GM23338 (cell line): ENCODE results near the gene OXNAD1. TPM values are rescaled to one million over a fixed set of nuclear protein-coding genes. Genes with fewer than 3 reads are reported as not detected.

Source experiments
- ATAC-seq: fragments of 200-7000 bp; cut with Tn5 transposase; 3 replicates; pipeline ENCODE4 v1.9.1; 2020
- DNase-seq: peaks from one replicate; pipeline ENCODE4 v3.0.0-alpha.2; 2015; ENCODE audit warnings: low spot score
- H2AFZ ChIP-seq: fragments of 200-600 bp; sonication (generic); 2 replicates; pipeline ENCODE4 v1.8.0; 2016; ENCODE audit warnings: antibody characterized with exemption, mild to moderate bottlenecking, moderate library complexity
- H3F3A ChIP-seq: fragments of 200-600 bp; sonication (generic); replicated peaks from 2 replicates; pipeline ENCODE4 v1.8.0; 2017; ENCODE audit warnings: antibody characterized with exemption, mixed run types, low read depth
- H3K27ac ChIP-seq: fragments of 200-600 bp; sonication (generic); 2 replicates; pipeline ENCODE4 v1.6.1; 2016; ENCODE audit warnings: low read depth
- H3K27me3 ChIP-seq: fragments of 200-600 bp; sonication (generic); 2 replicates; pipeline ENCODE4 v1.8.0; 2016; ENCODE audit warnings: mild to moderate bottlenecking, mixed run types, moderate library complexity; ENCODE audit not compliant: insufficient read depth
- H3K36me3 ChIP-seq: fragments of 200-600 bp; sonication (generic); 2 replicates; pipeline ENCODE4 v1.8.0; 2016; ENCODE audit warnings: mild to moderate bottlenecking; ENCODE audit not compliant: insufficient read depth
- H3K4me1 ChIP-seq: fragments of 200-600 bp; sonication (generic); 2 replicates; pipeline ENCODE4 v1.8.0; 2016; ENCODE audit warnings: mild to moderate bottlenecking, moderate library complexity; ENCODE audit not compliant: insufficient read depth
- H3K4me2 ChIP-seq: fragments of 200-600 bp; sonication (generic); 2 replicates; pipeline ENCODE4 v1.7.1; 2017; ENCODE audit warnings: mixed run types
- H3K4me3 ChIP-seq: fragments of 200-600 bp; sonication (generic); 2 replicates; pipeline ENCODE4 v1.6.1; 2016; ENCODE audit warnings: mixed run types
- H3K79me2 ChIP-seq: fragments of 200-600 bp; sonication (generic); replicated peaks from 2 replicates; pipeline ENCODE4 v1.8.0; 2017; ENCODE audit warnings: mild to moderate bottlenecking; ENCODE audit not compliant: insufficient read depth
- H3K9me2 ChIP-seq: fragments of 200-600 bp; sonication (generic); 2 replicates; pipeline ENCODE4 v1.8.0; 2017; ENCODE audit not compliant: insufficient read depth
- H4K20me1 ChIP-seq: fragments of 200-600 bp; sonication (generic); replicated peaks from 2 replicates; pipeline ENCODE4 v1.8.0; 2017; ENCODE audit warnings: mild to moderate bottlenecking; ENCODE audit not compliant: insufficient read depth
- H3K27ac Mint-ChIP-seq: 2 replicates; pipeline ENCODE4 v1.8.0; 2020; ENCODE audit warnings: inconsistent platforms, mild to moderate bottlenecking, moderate library complexity, mixed read lengths
- H3K27me3 Mint-ChIP-seq: 3 replicates; pipeline ENCODE4 v1.8.0; 2022; ENCODE audit warnings: low read depth, mild to moderate bottlenecking, moderate library complexity, mixed read lengths, inconsistent platforms; ENCODE audit not compliant: insufficient read depth, poor library complexity
- H3K36me3 Mint-ChIP-seq: 3 replicates; pipeline ENCODE4 v1.8.0; 2021; ENCODE audit warnings: low read depth, mild to moderate bottlenecking, inconsistent platforms, moderate library complexity, mixed read lengths
- H3K4me1 Mint-ChIP-seq: 3 replicates; pipeline ENCODE4 v1.8.0; 2020; ENCODE audit warnings: mild to moderate bottlenecking, inconsistent platforms, mixed read lengths
- H3K4me3 Mint-ChIP-seq: 3 replicates; pipeline ENCODE4 v1.8.0; 2021; ENCODE audit warnings: moderate library complexity, mild to moderate bottlenecking, inconsistent platforms, mixed read lengths
- H3K9me3 Mint-ChIP-seq: 3 replicates; pipeline ENCODE4 v1.8.0; 2020; ENCODE audit warnings: moderate library complexity, mild to moderate bottlenecking, inconsistent platforms, mixed read lengths
- CREB1 ChIP-seq: fragments of 250-450 bp; sonication (Bioruptor Pico); IDR thresholded peaks from 2 replicates; pipeline ENCODE4 v1.5.0; 2020; ENCODE audit warnings: low read depth, mild to moderate bottlenecking, moderate library complexity
- CTCF ChIP-seq, 2 experiments: fragments of 200-600 bp in 1 of 2; sonication (generic) in 1 of 2; conservative IDR thresholded peaks; 2 replicates each; pipeline versions ENCODE4 v1.5.1 to v1.6.1; 2016 to 2017; ENCODE audit warnings: antibody characterized with exemption in 2 of 2, low read depth in 2 of 2, mild to moderate bottlenecking in 2 of 2, moderate library complexity in 1 of 2
- JUNB ChIP-seq: IDR thresholded peaks from one replicate; pipeline ENCODE4 v1.6.1; 2016; ENCODE audit warnings: antibody characterized with exemption; ENCODE audit not compliant: unreplicated experiment
- NANOG ChIP-seq: IDR thresholded peaks from 2 replicates; pipeline ENCODE4 v1.6.1; 2016; ENCODE audit warnings: antibody characterized with exemption, borderline replicate concordance
- POLR2AphosphoS5 ChIP-seq: IDR thresholded peaks from 2 replicates; pipeline ENCODE4 v1.6.1; 2016; ENCODE audit warnings: antibody characterized with exemption, low read depth
- REST ChIP-seq: IDR thresholded peaks from one replicate; pipeline ENCODE4 v1.6.1; 2018; ENCODE audit warnings: antibody characterized with exemption; ENCODE audit not compliant: unreplicated experiment
- STAT1 ChIP-seq: IDR thresholded peaks from one replicate; pipeline ENCODE4 v1.6.1; 2016; ENCODE audit warnings: antibody characterized with exemption; ENCODE audit not compliant: unreplicated experiment
- ZNF331 ChIP-seq: fragments of 250-450 bp; sonication (Bioruptor Pico); IDR thresholded peaks from 2 replicates; pipeline ENCODE4 v1.5.0; 2020; ENCODE audit warnings: low read depth, mild to moderate bottlenecking, moderate library complexity
- ZNF462 ChIP-seq: fragments of 250-450 bp; sonication (Bioruptor Pico); IDR thresholded peaks from 2 replicates; pipeline ENCODE4 v1.5.0; 2020; ENCODE audit warnings: mild to moderate bottlenecking, moderate library complexity
- polyA plus RNA-seq: library from polyadenylated mRNA; unstranded; fragments of >200 nt; fragmentation: Nextera tagmentation; extraction: Ambion mirVana; gene quantifications from 2 replicates; pipeline ENCODE4 v1.2.1, GENCODE V29; 2016
- total RNA-seq: library from RNA; depleted of rRNA; stranded (reverse); fragments of >200 nt; shearing (Covaris generic); gene quantifications from 2 replicates; pipeline ENCODE4 v1.2.3, GENCODE V29; 2014
- TF ChIP-seq, protein P1 (sequence below): IDR thresholded peaks from 2 replicates; pipeline ENCODE4 v1.6.1; 2016; ENCODE audit warnings: antibody characterized with exemption

Gene OXNAD1
- total and polyA plus RNA-seq, 2 experiments from 2014 or later = 22.9 to 34.2 TPM

DNA sequence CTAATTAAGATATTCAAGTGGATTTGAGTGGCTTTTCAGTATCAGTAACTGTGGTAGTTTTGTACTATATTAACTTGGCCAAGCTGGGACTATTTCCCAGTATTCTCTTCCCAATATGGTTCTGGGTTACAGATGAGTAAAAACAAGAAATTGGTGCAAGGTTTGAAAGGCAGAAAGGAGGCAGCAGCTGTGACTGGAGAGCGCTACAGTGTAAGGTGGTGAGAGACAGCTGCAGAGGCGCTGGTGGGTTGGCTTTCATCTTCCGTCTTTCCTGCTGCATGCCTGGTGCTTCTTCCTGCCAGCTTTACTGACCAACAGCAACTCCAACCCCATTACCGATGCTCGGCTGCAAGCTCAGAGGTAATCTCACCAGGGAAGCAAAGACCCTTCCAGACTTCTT is 10.1 kb upstream of the OXNAD1 start:
- H3K27me3 ChIP-seq = no peaks in the 10 kb centered on the region
- no peak for ATAC-seq
- peaks cover 6% of the 10 kb centered on the region for H3K36me3 ChIP-seq
- H2AFZ ChIP-seq = no peak overlapping the region
- H3F3A ChIP-seq = no peaks in the 10 kb centered on the region
- no peak for DNase-seq
- peaks cover 2% of the 10 kb centered on the region for H3K27me3 Mint-ChIP-seq
- H3K79me2 ChIP-seq = no peaks in the 10 kb centered on the region
- no peak overlapping the region for H3K27ac Mint-ChIP-seq
- no peaks in the 10 kb centered on the region for H3K9me2 ChIP-seq
- no peak overlapping the region for H3K4me3 Mint-ChIP-seq
- no peak overlapping the region for H3K27ac ChIP-seq
- TF ChIP-seq ZNF331 (CRISPR knock-in tag) = no peak
- TF ChIP-seq NANOG = no peak
- no peak for TF ChIP-seq POLR2AphosphoS5
- TF ChIP-seq CREB1 (CRISPR knock-in tag) = no peak
- TF ChIP-seq ZNF462 (CRISPR knock-in tag) = no peak
- no peak for TF ChIP-seq REST
- TF ChIP-seq CTCF (conservative IDR thresholded peaks at IDR 0.05; ENCODE audit: low read depth in 2 of 2) = no peak
- TF ChIP-seq, protein P1, sequence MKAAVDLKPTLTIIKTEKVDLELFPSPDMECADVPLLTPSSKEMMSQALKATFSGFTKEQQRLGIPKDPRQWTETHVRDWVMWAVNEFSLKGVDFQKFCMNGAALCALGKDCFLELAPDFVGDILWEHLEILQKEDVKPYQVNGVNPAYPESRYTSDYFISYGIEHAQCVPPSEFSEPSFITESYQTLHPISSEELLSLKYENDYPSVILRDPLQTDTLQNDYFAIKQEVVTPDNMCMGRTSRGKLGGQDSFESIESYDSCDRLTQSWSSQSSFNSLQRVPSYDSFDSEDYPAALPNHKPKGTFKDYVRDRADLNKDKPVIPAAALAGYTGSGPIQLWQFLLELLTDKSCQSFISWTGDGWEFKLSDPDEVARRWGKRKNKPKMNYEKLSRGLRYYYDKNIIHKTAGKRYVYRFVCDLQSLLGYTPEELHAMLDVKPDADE = no peak
- no peak for TF ChIP-seq STAT1
- no peak for TF ChIP-seq JUNB
- H3K4me1 ChIP-seq = no peaks in the 10 kb centered on the region
- H3K4me3 ChIP-seq = no peak overlapping the region
- H3K9me3 Mint-ChIP-seq = no peaks in the 10 kb centered on the region
- H4K20me1 ChIP-seq = no peaks in the 10 kb centered on the region; the same call in 1 of the 2 replicates
- H3K36me3 Mint-ChIP-seq = peaks cover 3% of the 10 kb centered on the region; the same call in 2 of the 3 replicates
- no peak overlapping the region for H3K4me2 ChIP-seq
- no peaks in the 10 kb centered on the region for H3K4me1 Mint-ChIP-seq
